Upper lobe of left lung (tissue), 6 donors: ENCODE data around the gene POLE2. TPM values are rescaled to one million over a fixed set of nuclear protein-coding genes. Genes with fewer than 3 reads are reported as not detected.

Experiments used
- ATAC-seq, 2 donors: fragments of 200-7000 bp; cut with Tn5 transposase; one replicate each; pipeline ENCODE4 v1.9.1; 2022; ENCODE audit warnings: mild to moderate bottlenecking in 2 of 2, moderate library complexity in 2 of 2; ENCODE audit not compliant: low FRiP score in 2 of 2
- DNase-seq, 2 donors: peaks; one replicate each; pipeline ENCODE4 v3.0.0-alpha.2; 2019 to 2020
- H3K27ac ChIP-seq, 4 donors: fragments of 200-600 bp; sonication (generic); one replicate each; pipeline ENCODE4 v1.5.1; 2016 to 2019
- H3K27me3 ChIP-seq, 4 donors: fragments of 200-600 bp; sonication (generic); one replicate each; pipeline ENCODE4 v1.5.1; 2017 to 2019
- H3K36me3 ChIP-seq, 4 donors: fragments of 200-600 bp; sonication (generic); one replicate each; pipeline ENCODE4 v1.5.1; 2016 to 2019
- H3K4me1 ChIP-seq, 4 donors: fragments of 200-600 bp; sonication (generic); one replicate each; pipeline ENCODE4 v1.5.1; 2018 to 2019
- H3K4me3 ChIP-seq, 4 donors: fragments of 200-600 bp; sonication (generic); one replicate each; pipeline ENCODE4 v1.5.1; 2017 to 2019; ENCODE audit warnings: mild to moderate bottlenecking in 2 of 4, moderate library complexity in 1 of 4
- H3K9me3 ChIP-seq, 4 donors: fragments of 200-600 bp; sonication (generic); one replicate each; pipeline ENCODE4 v1.5.1; 2018 to 2019
- CTCF ChIP-seq, 6 experiments: fragments of 450-650 bp in 4 of 6; fragments of 200-600 bp in 2 of 6; sonication (generic) in 2 of 6; IDR thresholded peaks; one replicate each; pipeline ENCODE4 v1.5.1; 2016 to 2019; ENCODE audit warnings: antibody characterized with exemption in 6 of 6
- EP300 ChIP-seq, 4 donors: sonication (generic); formaldehyde crosslinking; IDR thresholded peaks; one replicate each; pipeline ENCODE4 v1.5.1; 2017; ENCODE audit warnings: antibody characterized with exemption in 4 of 4, control low read depth in 2 of 4
- POLR2A ChIP-seq, 4 donors: fragments of 450-650 bp; IDR thresholded peaks; one replicate each; pipeline ENCODE4 v1.5.1; 2016 to 2017; ENCODE audit warnings: antibody characterized with exemption in 4 of 4, mild to moderate bottlenecking in 2 of 4
- POLR2AphosphoS5 ChIP-seq, 2 donors: sonication (generic); formaldehyde crosslinking; IDR thresholded peaks; one replicate each; pipeline ENCODE4 v1.5.1; 2017; ENCODE audit warnings: antibody characterized with exemption in 2 of 2
- WGBS, 2 donors: methylation state at CpG; one replicate each; pipeline ENCODE4 v1.1.5; 2017 to 2018; 5-methylcytosine and 5-hydroxymethylcytosine counted together
- total RNA-seq, 6 donors: library from RNA; depleted of rRNA in 4 of 6; stranded (reverse); fragments of >200 nt in 4 of 6; gene quantifications; one replicate each; pipeline versions ENCODE4 v1.1.0 to v1.2.1, GENCODE V29; 2016 to 2021
- donor health status: DM: no; HTN: no; CAD: no; lungs with moderate emphysema.
- donor health status: DM: no; HTN: yes; CAD: no; lungs with severe emphysema.

The POLE2 gene
- total RNA-seq, 6 donors from 2014 or later = 0.49 to 2.7 (median 2.1) TPM

- 83 to 84% methylated on average over 6 of the region's 6 CpGs for WGBS, 2 donors
- Histone ChIP-seq H3K9me3 (no peaks in the 10 kb centered on the region), H3K4me3 (no peak overlapping the region), H3K27ac (no peak overlapping the region), H3K4me1 (peaks cover 25 to 30% (median 29%) of the 10 kb centered on the region in 4 donors), H3K36me3 (peaks cover 4 to 24% (median 8%) of the 10 kb centered on the region in 4 donors), H3K27me3 (no peaks in the 10 kb centered on the region)
- no peak for DNase-seq
- TF ChIP-seq CTCF (IDR thresholded peaks at IDR 0.05) = no peak
- no peak for TF ChIP-seq EP300 (IDR thresholded peaks at IDR 0.05)
- no peak for TF ChIP-seq POLR2AphosphoS5 (IDR thresholded peaks at IDR 0.05)
- TF ChIP-seq POLR2A (IDR thresholded peaks at IDR 0.05) = no peak
- ATAC-seq = no peak
Measured at GRCh38 chr14:49617852-49618519, 70.0 kb downstream of the POLE2 start.

GRCh38 chr14:49615776-49616175 lies 72.2 kb downstream of the POLE2 start:
- Histone ChIP-seq H3K9me3 (no peaks in the 10 kb centered on the region), H3K27me3 (no peaks in the 10 kb centered on the region), H3K36me3 (peaks cover 4 to 21% (median 8%) of the 10 kb centered on the region in 4 donors), H3K4me3 (no peak overlapping the region), H3K4me1 (peaks cover 11 to 14% (median 12%) of the 10 kb centered on the region in 4 donors), H3K27ac (no peak overlapping the region)
- DNase-seq = no peak
- ATAC-seq = no peak
- TF ChIP-seq POLR2A (IDR thresholded peaks at IDR 0.05) = no peak
- no peak for TF ChIP-seq CTCF (IDR thresholded peaks at IDR 0.05)
- no peak for TF ChIP-seq EP300 (IDR thresholded peaks at IDR 0.05)
- no peak for TF ChIP-seq POLR2AphosphoS5 (IDR thresholded peaks at IDR 0.05)
- 92 to 93% methylated on average over 6 of the region's 6 CpGs for WGBS, 2 donors

- H3K36me3 ChIP-seq = peaks cover 4 to 21% (median 8%) of the 10 kb centered on the region in 4 donors
- no peak for ATAC-seq
- TF ChIP-seq POLR2AphosphoS5 (IDR thresholded peaks at IDR 0.05) (no peak), EP300 (IDR thresholded peaks at IDR 0.05) (no peak), POLR2A (IDR thresholded peaks at IDR 0.05) (no peak), CTCF (IDR thresholded peaks at IDR 0.05) (no peak)
Measured at GRCh38 chr14:49614196-49614595, 73.8 kb downstream of the POLE2 start.

GRCh38 chr14:49612671-49613070 lies 75.3 kb downstream of the POLE2 start:
- no peaks in the 10 kb centered on the region for H3K27me3 ChIP-seq
- no peak overlapping the region for H3K27ac ChIP-seq
- ATAC-seq = no peak
- DNase-seq = no peak
- WGBS, 2 donors = 93 to 96% methylated on average over 6 to 7 of the region's 8 CpGs
- H3K4me1 ChIP-seq = peaks cover 0 to 1% (median 0%) of the 10 kb centered on the region in 4 donors
- no peak overlapping the region for H3K4me3 ChIP-seq
- H3K9me3 ChIP-seq = no peaks in the 10 kb centered on the region
- H3K36me3 ChIP-seq = peaks cover 0 to 13% (median 0%) of the 10 kb centered on the region in 4 donors
- TF ChIP-seq POLR2AphosphoS5 (IDR thresholded peaks at IDR 0.05) (no peak), CTCF (IDR thresholded peaks at IDR 0.05) (no peak), EP300 (IDR thresholded peaks at IDR 0.05) (no peak), POLR2A (IDR thresholded peaks at IDR 0.05) (no peak)

More at GRCh38 chr14:49614196-49614595, 73.8 kb downstream of the POLE2 start:
- no peak for DNase-seq
- 93 to 99% methylated on average over 2 of the region's 2 CpGs for WGBS, 2 donors
- Histone ChIP-seq H3K27me3 (no peaks in the 10 kb centered on the region), H3K9me3 (no peaks in the 10 kb centered on the region), H3K27ac (no peak overlapping the region), H3K4me1 (peaks cover 6 to 9% (median 7%) of the 10 kb centered on the region in 4 donors), H3K4me3 (no peak overlapping the region)

GRCh38 chr14:49612251-49612650 lies 75.8 kb downstream of the POLE2 start:
- no peak overlapping the region for H3K4me3 ChIP-seq
- DNase-seq (no peak), ATAC-seq (no peak)
- no peak overlapping the region for H3K27ac ChIP-seq
- TF ChIP-seq EP300 (IDR thresholded peaks at IDR 0.05) (no peak), POLR2A (IDR thresholded peaks at IDR 0.05) (no peak), CTCF (IDR thresholded peaks at IDR 0.05) (no peak), POLR2AphosphoS5 (IDR thresholded peaks at IDR 0.05) (no peak)
- H3K27me3 ChIP-seq = no peaks in the 10 kb centered on the region
- no peaks in the 10 kb centered on the region for H3K9me3 ChIP-seq
- no peaks in the 10 kb centered on the region for H3K4me1 ChIP-seq
- peaks cover 0 to 11% (median 0%) of the 10 kb centered on the region in 4 donors for H3K36me3 ChIP-seq
- 92 to 97% methylated on average over 4 of the region's 4 CpGs for WGBS, 2 donors
